ENCODE measurements around the gene TIAM2. TPM values are rescaled to one million over a fixed set of nuclear protein-coding genes. Genes with fewer than 3 reads are reported as not detected.

The TIAM2 gene
- total and polyA plus RNA-seq, 9 donors = 9.1 to 15.6 (median 10.3) TPM

- Histone ChIP-seq H3K27ac (peak overlapping the region; percentile 59 to 71), H3K4me3 (no peak overlapping the region), H3K27me3 (no peaks in the 10 kb centered on the region), H3K9me3 (no peaks in the 10 kb centered on the region), H3K36me3 (no peaks in the 10 kb centered on the region), H3K4me1 (ENCODE audit: insufficient read depth) (peaks cover 9% of the 10 kb centered on the region)
- no peak for TF ChIP-seq POLR2A (IDR thresholded peaks at IDR 0.05)
- TF ChIP-seq EP300 (IDR thresholded peaks at IDR 0.05) = no peak
- no peak for TF ChIP-seq CTCF (IDR thresholded peaks at IDR 0.05)
- intact Hi-C loops (cut with DNase I) = no loop called here
- peak in 1 of 5 donors; percentile 27 for DNase-seq
- WGBS, 3 donors = 10 to 16% (median 14%) methylated on average over 7 of the region's 7 CpGs
Measured at GRCh38 chr6:155077331-155077730, 82.2 kb downstream of the TIAM2 start.

- Histone ChIP-seq H3K36me3 (no peaks in the 10 kb centered on the region), H3K4me1 (ENCODE audit: insufficient read depth) (peaks cover 9% of the 10 kb centered on the region), H3K27me3 (no peaks in the 10 kb centered on the region), H3K9me3 (no peaks in the 10 kb centered on the region), H3K27ac (peak overlapping the region; percentile 59 to 71), H3K4me3 (no peak overlapping the region)
- intact Hi-C loops (cut with DNase I) = no loop called here
- DNase-seq = peak in 1 of 5 donors; percentile 19
- WGBS, 3 donors = 80 to 90% (median 85%) methylated on average over 2 of the region's 2 CpGs
- no peak for TF ChIP-seq POLR2A (IDR thresholded peaks at IDR 0.05)
- TF ChIP-seq CTCF (IDR thresholded peaks at IDR 0.05) = no peak
Measured at GRCh38 chr6:155077784-155078183, 82.7 kb downstream of the TIAM2 start.

- peak; percentile 48 to 54 (median 54) for DNase-seq
- Histone ChIP-seq H3K36me3 (no peaks in the 10 kb centered on the region), H3K27me3 (no peaks in the 10 kb centered on the region), H3K4me1 (ENCODE audit: insufficient read depth) (peaks cover 9% of the 10 kb centered on the region), H3K9me3 (no peaks in the 10 kb centered on the region), H3K4me3 (no peak overlapping the region), H3K27ac (peak overlapping the region; percentile 59 to 71)
- 40 to 49% (median 46%) methylated on average over 8 of the region's 8 CpGs for WGBS, 3 donors
- no peak for TF ChIP-seq EP300 (IDR thresholded peaks at IDR 0.05)
- no peak for TF ChIP-seq CTCF (IDR thresholded peaks at IDR 0.05)
- no peak for TF ChIP-seq POLR2A (IDR thresholded peaks at IDR 0.05)
- intact Hi-C loops (cut with DNase I) = no loop called here
Measured at GRCh38 chr6:155078331-155078745, 83.2 kb downstream of the TIAM2 start.

- DNase-seq = no peak
- H3K36me3 ChIP-seq = no peaks in the 10 kb centered on the region
- 46 to 59% (median 57%) methylated on average over 7 of the region's 7 CpGs for WGBS, 3 donors
- TF ChIP-seq EP300 (IDR thresholded peaks at IDR 0.05) (no peak), POLR2A (IDR thresholded peaks at IDR 0.05) (no peak), CTCF (IDR thresholded peaks at IDR 0.05) (no peak)
- intact Hi-C loops (cut with DNase I) = no loop called here
- H3K4me1 ChIP-seq (ENCODE audit: insufficient read depth) = peaks cover 9% of the 10 kb centered on the region
- no peaks in the 10 kb centered on the region for H3K27me3 ChIP-seq
- H3K4me3 ChIP-seq = no peak overlapping the region
- no peak overlapping the region for H3K27ac ChIP-seq
- no peaks in the 10 kb centered on the region for H3K9me3 ChIP-seq
Measured at GRCh38 chr6:155079985-155080452, 84.9 kb downstream of the TIAM2 start.

Measured in ovary (tissue), 9 donors.